GM20431 (cell line): Measurements from ENCODE around the gene ERGIC1.

Experiments
- in situ Hi-C: fragments of 300-500 bp; cut with MseI, MboI; formaldehyde crosslinking; loops from one replicate; pipeline ENCODE4 v1.15.0; 2020; ENCODE audit warnings: low sequenced_read_pairs; ENCODE audit not compliant: unreplicated experiment

ERGIC1 gene

GRCh38 chr5:172953776-172954675 is 120.0 kb downstream of the ERGIC1 start:
- in situ Hi-C loops = loop anchor here (25.0 kb wide), 1 partner anchor 258 kb away; no protein-coding TSS in a partner anchor

DNA sequence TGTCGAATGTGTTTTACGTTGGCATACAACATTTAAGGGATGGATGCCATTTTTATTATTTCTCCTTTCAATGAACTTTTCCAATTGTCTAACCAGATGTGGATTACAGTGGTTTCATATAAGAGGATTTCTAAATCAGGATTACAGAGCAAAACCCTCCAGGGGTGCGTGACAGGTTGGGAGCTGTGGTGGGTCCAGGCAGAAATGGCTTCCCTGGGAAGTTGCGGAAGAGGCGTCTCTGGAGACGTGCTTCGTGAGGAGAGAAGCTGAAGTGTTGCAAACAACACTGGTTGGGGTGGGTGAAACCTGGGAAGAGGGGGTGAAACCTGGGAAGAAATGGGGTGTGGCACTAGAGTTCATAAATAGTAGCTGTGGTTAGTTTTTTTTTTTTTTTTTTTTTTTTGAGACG is 120.7 kb downstream of the ERGIC1 start:
- in situ Hi-C loops = loop anchor here (25.0 kb wide), 1 partner anchor 258 kb away; no protein-coding TSS in a partner anchor

GRCh38 chr5:172956228-172956627 is 122.2 kb downstream of the ERGIC1 start:
- in situ Hi-C loops = loop anchor here (25.0 kb wide), 1 partner anchor 256 kb away; no protein-coding TSS in a partner anchor

DNA sequence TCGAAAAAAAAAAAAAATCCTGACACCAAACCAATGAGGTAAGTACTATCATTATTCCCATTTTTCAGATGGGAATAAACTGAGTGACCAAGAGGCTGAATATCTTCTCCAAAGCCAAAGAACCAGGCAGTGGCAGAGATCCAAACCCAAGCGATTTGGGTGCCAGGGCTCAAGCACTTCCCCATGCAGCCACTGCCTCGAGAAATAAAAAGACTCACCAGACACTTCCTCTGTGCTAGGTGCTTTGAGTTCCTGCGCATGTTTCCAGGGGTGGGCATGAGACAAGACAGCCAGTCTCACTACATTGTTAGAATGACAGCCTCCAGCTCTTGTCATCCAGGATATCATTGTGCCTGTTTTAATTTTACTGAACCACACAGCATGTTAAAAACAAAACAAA is 122.9 kb downstream of the ERGIC1 start:
- in situ Hi-C loops = loop anchor here (25.0 kb wide), 1 partner anchor 255 kb away; no protein-coding TSS in a partner anchor

- in situ Hi-C loops = loop anchor here (25.0 kb wide), 1 partner anchor 255 kb away; no protein-coding TSS in a partner anchor
Observed at GRCh38 chr5:172957458-172957857, 123.4 kb downstream of the ERGIC1 start.

- in situ Hi-C loops = loop anchor here (25.0 kb wide), 1 partner anchor 254 kb away; no protein-coding TSS in a partner anchor
Observed at GRCh38 chr5:172958331-172959046, 124.4 kb downstream of the ERGIC1 start.

DNA sequence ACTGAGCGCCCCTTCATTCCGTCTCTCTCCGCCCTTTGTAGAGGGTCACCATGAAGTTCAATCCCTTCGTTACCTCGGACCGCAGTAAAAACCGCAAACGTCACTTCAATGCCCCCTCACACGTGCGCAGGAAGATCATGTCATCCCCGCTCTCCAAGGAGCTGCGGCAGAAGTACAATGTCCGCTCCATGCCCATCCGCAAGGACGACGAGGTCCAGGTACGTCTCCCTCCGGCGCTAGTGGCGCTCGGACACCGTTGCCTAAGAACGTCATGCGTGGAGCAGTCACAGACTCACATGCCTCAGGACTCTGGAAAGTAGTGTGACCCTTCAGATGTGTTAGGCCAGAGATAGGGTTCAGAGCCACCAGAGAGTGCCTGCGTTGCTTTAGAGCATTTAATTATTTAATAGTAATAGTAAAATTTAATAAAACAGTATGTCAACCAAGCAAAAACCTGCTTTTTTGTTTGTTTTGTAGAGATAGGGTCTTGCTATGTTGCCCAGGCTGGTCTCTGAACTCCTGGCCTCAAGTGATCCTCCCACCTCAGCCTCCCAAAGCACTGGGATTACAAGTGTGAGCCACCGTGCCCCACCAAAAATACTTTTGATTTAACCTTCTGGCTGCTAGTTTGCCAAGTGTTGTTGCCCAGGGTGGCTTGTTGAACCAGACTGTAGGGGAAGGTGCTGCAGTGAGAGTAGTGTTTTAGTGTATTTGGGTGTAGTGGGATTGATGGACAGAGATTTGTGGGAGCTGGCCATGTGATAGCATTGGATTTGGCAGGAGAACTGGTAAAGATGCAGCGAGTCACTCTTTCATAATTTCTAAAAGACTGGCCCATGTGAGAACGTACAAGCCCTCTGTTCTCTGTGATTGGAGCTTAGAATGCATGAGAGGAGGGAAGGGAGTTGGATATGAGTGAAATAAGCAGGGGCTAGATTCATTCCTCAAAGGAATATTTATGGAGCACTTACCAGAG is 126.1 kb downstream of the ERGIC1 start:
- in situ Hi-C loops = loop anchor here (25.0 kb wide), 1 partner anchor 252 kb away; no protein-coding TSS in a partner anchor

DNA sequence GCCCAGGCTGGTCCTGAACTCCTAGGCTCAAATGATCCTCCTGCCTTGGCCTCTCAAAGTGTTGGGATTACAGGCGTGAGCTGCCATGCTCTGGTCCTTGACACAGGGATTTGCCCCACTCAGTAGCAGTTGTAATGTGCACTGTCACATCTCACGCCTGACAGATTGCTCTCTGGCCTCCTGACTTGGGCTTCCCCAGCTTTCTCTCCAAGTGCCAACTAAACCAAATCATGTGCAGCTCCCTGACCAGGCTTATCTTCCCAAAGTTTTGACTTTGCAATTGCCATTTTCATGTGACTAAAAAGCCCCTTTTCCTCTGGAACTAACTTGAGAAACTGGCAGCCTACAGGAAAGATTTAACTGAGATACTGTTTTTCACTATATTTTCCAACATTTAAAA is 135.9 kb downstream of the ERGIC1 start:
- in situ Hi-C loops = loop anchor here (25.0 kb wide), 1 partner anchor 242 kb away; no protein-coding TSS in a partner anchor

GRCh38 chr5:172971482-172971881 is 137.4 kb downstream of the ERGIC1 start:
- in situ Hi-C loops = loop anchor here (25.0 kb wide), 1 partner anchor 241 kb away; no protein-coding TSS in a partner anchor

GRCh38 chr5:172972552-172972951 is 138.5 kb downstream of the ERGIC1 start:
- in situ Hi-C loops = loop anchor here (25.0 kb wide), 1 partner anchor 240 kb away; no protein-coding TSS in a partner anchor

- in situ Hi-C loops = loop anchor here (25.0 kb wide), 1 partner anchor 239 kb away; no protein-coding TSS in a partner anchor
Observed at GRCh38 chr5:172973127-172973916, 139.3 kb downstream of the ERGIC1 start.

DNA sequence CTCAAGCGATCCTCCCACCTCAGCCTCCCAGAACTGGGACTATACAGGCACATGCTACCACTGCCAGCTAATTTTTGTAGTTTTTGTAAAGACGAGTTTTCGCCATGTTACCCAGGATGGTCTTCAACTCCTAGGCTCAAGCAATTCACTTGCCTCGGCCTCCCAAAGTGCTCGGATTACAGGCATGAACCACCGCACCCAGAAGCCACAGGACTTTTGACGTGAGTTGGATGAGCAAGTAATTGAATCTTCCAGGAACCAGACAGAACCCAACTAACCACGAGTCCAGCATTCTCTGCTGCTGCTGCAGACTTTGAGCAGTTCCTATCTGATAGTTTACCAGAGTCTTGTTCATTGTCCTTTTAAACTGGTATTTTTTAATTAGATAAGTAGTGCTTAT is 139.9 kb downstream of the ERGIC1 start:
- in situ Hi-C loops = loop anchor here (25.0 kb wide), 1 partner anchor 238 kb away; no protein-coding TSS in a partner anchor

GRCh38 chr5:172975289-172975688 is 141.2 kb downstream of the ERGIC1 start:
- in situ Hi-C loops = loop anchor here (25.0 kb wide), 1 partner anchor 162 kb away; the partner anchor contains the start of gene BNIP1

DNA sequence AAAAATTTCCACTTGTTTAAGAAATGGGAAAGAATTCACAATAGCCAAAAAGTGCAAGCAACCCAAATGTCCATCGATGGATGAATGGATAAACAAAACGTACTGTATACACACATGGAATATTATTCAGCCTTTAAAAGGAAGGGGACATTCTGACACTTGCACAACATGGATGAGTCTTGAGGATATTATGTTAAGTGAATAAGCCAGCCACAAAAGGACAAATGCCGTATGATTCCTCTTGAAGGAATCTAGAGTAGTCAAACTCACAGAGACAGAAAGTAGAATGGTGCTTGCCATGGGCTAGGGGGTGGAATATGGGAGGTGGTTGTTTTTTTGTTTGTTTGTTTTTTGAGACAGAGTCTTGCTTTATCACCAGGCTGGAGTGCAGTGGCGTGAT is 145.7 kb downstream of the ERGIC1 start:
- in situ Hi-C loops = loop anchor here (25.0 kb wide), 1 partner anchor 158 kb away; the partner anchor contains the start of gene BNIP1

- in situ Hi-C loops = loop anchor here (25.0 kb wide), 1 partner anchor 155 kb away; the partner anchor contains the start of gene BNIP1
Observed at GRCh38 chr5:172981931-172982330, 147.9 kb downstream of the ERGIC1 start.

DNA sequence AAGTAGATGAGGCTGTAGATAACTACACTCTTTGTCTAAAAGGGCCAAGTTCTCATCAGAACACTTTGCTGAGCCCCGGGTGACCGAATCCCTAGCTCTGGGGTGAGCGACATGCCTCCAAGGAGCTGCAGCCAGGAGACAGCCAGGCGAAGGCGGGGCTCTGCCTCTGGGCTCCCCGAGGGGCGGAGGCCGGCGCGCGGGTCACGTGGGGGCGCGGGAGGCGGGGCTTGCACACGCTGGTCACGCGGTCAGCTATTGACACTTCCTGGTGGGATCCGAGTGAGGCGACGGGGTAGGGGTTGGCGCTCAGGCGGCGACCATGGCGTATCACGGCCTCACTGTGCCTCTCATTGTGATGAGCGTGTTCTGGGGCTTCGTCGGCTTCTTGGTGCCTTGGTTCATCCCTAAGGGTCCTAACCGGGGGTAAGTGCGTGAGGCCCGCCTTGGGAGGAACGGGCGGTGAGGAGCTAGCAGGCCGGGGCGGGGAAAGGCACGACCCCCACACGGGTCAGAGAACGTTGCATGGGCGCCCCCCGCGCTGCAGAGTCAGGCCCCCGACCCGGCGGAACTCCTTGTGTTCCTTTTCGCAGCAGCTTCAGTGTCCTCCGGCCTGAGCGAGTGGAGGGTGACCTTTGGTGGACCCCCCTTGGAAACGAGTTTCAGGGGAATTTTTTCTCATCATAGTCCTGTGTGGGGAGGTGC is 149.6 kb downstream of the ERGIC1 start, which contains the start of gene ATP6V0E1:
Gene ATP6V0E1, plus strand, starts transcription at position 230 of the 702 bp plus-strand sequence. Its CDS starts 90 bp downstream, at position 320.
- in situ Hi-C loops = loop anchor here (25.0 kb wide), 1 partner anchor 154 kb away; the partner anchor contains the start of gene BNIP1

DNA sequence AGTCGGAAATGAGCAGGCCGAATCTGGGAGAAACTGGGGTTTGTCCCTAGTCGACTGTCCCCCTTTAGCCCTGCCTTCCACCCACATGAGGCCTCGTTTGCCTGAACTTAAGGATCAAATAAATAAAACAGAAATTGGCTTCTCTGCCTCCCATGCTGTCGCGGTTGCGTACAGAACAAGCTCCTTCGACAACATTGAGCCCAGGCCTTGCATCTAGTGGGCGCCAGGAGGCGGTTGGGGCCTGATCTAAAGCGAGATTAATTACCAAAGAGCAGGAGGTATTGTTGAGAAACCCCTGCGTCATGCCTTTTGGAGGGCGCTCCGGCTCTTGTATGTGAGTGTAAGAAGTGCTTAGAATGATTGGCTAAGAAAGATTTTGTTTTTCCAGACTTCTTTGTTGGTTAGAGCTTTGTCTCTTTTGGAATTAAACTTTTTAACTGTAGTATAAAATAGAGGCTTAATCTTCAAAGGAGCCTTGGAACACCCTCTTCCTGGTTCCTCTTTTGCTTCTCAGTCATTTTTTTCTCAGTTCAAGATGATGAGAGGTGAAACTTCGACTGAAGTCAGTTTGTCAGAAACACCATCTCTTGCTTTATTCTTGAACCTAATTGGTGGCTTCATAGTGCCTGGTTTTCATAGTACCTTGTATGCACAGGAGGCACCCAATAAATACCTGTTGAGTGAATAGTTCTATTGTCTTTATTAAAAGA is 150.3 kb downstream of the ERGIC1 start:
- in situ Hi-C loops = loop anchor here (25.0 kb wide), 1 partner anchor 153 kb away; the partner anchor contains the start of gene BNIP1
